ENCODE results near the gene CPLX1.

The CPLX1 gene

DNA sequence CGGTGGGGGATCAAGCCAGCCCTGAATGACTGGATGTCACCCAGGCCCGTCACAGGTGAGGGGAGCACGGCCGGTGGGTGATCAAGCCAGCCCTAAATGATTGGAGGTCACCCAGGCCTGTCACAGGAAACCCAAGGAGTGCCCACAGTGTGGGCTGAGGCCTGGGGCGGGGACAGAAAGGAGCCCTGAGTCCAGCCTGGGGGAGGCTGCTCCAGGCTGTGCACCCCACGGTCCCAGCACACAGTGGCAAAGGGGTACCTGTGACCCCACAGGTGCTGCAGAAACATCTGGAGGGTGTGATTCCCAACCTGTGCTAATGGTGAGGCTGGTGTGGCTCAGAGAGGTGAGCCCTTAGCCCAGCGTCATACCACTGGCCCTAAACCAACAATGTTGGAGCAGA, 6.2 kb upstream of the CPLX1 start:
- no peak for DNase-seq

DNA sequence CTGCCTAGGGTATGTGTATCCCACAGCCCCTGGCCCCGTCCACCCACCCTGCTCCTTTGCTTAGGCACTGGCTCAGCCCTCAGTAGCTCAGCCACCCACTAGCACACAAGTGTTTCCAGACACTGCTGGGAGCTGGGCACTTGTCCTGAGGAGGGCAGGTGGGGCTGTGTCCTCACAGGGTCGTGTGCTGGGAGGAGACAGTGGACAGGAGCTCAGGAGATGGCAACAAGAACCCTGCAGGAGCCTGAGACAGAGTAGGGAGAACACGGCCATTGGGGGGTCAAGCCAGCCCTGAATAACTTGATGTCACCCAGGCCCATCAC, 5.5 kb upstream of the CPLX1 start:
- no peak for DNase-seq

DNA sequence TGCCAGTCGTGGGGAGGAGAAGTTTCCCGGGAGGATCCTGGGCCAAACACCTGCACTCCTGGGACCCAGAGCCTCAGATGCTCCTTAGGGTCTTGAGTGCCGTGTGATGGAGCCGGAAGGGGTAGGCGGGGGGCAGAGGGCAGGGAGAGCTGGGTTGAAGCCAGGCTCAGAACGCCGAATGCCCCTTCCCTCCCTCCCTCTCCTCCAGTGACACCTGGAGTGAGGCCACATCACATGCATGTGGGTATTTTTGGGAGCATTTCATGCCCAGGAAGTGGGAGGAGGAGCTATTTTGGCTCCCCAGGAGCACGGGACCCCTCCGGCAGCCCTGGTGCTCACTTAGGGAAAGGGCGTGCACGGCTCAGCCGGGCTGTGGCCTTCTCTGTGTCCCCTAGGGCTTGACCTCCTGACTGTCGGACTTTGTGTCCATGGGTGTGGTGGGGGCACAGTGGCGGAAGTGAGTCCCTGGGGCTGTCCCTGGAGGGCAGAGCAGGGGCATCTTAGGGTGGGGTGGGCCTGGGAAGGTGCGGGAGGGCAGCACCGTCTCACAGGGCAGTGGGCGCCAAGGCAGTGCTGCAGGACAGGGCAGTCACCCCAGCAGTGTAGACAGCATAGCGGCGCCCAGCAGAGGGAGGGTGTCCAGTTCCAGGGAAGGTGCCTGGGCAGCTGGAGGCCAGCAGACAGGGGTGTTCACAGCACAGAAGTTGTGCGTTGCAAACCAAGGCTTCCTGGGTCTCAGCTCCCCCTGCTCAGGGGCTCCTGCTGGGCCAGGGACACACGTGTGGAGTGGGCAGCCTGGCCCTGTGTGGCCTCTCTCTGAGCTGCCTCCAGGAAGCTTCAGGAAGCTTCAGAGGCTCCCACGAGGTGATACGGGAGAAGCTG, 4.9 kb upstream of the CPLX1 start:
- no peak for DNase-seq

DNA sequence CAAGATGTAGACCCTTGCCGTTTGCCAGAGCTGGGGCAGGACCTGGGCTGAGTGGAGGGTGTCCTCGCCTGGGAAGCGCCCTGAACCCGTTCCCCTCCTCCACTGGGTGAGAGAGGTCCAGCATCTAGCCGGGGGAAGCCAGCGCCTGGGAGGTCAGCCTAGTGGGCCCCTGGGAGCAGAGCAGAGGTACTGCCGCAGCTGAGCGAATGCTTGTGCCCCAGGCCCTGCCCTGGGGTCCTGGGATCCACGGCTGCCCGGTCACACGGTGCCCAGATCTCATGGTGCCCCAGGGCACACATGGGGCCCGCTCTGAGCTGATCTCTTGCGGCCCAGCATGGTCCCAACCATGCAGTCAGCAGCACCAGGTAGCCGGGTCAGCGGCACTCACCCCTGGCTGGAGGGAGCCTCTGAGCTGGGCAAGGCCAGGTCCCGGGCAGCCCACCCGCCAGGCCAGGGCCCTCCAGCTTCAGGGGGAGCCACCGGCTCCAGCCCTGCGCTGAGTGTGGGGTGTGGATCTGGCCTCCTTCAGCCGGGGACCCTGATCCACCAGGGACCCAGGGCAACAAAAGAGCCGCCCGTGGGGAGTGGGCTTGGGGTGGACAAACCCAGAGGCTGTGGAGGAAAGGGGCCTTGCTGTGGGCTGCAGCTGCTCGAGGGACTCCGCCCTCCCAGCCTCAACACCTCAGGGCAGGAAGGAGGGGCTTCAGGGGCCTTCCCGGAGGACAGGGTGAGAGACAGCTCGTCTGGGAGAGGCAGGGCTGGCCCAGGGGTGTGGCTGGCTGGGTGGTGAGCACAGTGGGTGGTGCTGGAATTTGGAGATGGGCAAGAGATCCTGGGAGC, 4.1 kb upstream of the CPLX1 start:
- DNase-seq, result no peak

DNA sequence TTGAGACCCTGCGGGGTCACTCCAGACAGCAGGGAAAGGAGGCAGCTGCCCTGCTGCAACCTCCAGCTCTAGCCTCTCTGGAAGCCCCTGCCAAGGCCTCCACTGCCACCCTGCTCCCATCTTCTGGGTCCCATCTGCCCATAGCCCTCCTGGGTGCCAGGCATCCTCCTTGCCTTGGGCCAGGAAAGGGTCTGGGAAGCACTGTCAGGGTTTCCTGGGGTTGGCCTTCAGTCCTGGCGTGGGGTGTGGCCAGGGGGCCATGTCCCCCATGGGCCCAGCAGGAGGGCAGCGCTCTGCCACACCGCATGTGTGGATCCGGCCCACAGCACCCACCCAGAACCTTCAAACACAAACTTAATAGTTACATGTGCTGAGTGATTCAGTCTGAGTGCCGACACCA, 3.4 kb upstream of the CPLX1 start:
- DNase-seq, result no peak

DNA sequence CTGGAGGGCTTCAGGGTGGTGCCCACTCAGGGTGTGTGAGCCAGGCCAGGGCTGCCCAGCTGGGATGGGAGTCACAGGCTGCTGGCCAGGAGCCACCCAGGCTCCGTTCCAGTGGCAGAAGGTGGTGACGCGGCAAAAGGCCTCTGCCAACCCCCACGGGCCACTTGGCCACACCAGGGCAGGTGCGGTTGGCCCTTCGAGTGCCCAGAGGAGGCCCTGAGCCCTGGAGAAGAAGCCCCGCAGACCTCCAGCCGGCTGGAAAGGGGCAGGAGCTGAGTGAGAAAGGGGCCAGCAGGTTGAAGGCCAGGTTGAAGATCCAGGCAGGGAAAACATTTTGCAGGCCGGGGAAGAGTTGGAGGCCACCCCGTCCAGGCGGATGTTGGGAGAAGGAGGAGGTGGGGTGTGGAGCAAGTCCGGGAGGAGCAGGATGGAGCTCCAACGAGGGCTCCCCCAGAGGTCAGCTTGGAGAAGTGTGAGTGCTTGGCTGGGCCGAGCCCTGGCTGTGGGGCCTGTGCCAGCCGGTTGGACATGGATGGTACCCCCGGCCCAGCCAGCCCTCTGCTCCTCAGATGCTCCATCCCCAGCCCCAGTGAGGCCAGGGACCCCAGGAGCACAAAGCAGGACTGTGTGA, 2.8 kb upstream of the CPLX1 start:
- DNase-seq, result no peak

DNA sequence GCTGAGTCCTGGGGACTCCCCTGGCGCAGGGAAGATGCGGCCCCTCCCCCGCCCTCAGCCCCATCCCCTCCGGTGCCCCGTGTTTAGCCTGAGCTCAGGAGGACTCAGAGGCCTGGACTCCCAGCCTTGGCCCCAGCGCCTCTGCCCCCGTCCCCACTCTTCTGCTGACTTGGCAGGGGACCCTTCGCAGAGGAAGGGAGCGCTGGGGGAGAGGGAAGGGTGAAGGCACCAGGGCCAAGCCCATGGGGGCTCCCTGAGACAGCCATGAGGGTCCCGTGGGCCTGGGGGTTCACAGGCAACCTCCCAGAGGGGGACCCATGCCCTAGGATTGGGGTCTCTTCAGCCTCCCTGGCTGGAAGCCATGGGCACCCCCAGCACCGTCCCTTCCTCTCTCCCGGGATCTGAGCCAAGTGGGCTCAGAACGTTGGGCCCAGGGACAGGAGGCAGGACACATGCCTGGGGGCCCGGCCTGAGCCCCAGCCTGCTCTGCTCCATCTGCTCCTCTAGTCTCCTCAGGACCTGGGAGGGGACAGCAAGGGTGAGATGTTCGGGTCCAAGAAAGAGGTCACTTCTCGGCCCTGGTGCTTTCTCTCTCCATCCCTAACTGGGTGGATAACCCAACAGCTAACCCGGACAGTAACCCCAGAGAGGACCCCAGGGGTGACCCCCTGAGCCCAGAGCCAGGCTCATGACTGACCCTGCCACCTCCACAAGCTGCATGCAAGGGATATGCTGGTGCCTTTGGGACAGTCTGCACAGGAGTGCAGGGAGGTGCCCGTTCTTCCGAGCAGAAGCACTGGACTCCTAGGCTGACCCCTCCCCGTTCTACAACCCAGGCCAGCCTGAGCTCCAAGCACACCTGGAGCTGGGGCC, 1.5 kb upstream of the CPLX1 start:
- DNase-seq, result no peak

DNA sequence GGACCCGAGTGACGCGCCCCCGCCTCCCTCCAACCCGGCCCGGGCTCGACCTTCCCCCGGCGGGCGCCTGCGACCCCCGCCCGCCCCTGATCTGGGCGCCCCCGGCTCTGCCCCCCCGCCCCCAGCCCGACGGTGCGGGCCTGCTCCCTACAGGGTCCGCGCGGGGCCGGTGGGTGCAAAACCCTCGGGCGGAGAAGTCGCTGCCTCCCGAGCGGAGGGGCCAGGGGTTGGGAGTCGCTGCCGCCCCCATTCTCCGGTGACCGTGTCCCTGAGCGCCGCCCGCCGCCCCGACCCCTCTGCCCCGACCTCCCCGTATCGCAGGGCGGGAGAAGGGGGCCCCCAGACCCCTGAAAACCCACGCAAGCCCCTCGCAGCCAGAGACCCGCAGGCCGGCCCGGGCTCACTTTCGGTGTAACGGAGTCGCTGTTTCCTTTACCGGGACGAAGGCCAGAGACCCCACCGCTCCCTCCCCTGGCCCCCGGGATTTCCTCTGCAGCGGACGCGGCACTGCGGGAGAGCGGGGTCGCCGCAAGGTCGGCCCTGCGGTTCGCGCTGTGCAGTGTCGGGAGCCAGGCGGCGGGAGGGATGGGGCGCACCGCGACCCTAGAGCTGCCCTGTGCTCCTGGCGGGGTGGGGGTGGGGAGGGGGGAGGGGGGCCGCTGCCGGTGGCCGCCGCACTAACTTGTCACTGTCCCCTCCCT, 729 bp upstream of the CPLX1 start:
- DNase-seq, result no peak

DNA sequence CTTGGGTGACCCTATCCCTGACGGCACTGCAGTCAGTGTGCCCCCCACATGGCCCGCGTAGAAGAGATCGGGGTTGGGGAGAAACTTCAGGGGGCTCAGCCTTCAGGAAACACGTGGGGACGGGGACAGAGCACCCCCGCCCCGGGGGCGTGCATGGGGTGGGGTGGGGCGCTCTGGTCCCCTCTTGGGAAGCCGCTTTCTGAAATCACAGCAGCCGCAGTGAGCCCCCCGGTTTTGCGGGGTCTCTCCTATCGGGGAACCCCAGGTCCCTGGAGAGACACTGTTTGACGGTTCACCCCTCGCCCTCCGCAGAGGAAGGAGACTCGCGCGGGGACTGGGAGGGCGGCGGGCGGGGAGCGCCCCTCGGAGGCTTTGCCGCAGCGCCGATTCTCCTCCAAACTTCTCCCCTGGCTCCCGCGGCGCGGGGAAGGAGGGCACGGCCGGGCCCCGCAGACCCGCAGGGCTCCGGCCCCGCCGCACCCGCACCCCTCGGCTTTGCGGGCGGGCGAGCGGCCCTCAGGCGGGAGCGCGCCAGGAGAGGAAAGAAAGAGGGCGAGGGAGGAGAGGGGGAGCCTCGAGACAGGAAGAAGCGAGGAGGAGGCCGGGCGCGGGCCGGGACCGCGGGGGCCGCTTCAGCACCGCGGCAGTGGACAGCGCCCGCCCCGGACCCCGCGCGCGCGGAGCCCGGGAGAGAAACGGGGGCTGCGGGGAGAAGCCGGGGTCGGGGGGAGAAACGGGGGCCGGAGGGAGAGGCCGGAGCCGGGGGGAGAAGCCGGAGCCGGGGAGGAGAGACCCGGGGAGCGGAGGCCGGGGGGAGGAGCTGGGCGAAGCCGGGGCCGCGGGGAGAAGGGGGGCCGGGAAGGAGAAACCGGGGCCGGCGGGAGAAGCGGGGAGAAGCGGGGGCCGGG, 612 bp downstream of the CPLX1 start:
- DNase-seq, result peak in 2 of 5 donors; percentile 31 to 34

DNA sequence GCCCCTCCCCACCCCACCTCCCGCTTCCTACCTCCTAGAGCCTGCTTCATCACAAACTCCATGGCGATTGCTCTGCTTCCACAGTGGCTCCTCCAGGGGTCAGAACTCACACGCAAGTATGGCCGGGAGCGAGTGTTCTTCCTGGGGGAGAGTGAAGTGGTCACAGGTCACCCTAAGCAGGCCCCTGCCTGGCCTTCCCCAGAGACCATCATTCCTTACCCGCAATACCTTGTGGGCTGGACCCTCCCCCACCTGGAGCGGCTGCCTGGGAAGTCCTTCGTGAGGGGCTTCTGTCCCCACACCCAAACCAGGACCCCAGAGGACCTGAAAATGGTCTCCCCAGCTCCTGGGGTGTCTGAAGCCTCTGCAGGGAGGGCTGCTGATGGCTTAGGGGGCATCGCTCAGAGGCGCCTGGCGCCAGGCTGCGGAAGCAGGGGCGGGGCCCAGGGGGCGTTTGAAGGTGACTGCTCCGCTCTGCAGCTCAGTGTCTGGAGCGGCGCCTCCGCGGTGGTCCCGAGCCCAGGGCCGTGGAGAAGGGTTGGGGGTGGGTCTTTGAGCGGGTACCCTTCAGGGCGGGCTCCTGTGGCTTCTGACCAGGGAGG, 1.4 kb downstream of the CPLX1 start:
- no peak for DNase-seq

DNA sequence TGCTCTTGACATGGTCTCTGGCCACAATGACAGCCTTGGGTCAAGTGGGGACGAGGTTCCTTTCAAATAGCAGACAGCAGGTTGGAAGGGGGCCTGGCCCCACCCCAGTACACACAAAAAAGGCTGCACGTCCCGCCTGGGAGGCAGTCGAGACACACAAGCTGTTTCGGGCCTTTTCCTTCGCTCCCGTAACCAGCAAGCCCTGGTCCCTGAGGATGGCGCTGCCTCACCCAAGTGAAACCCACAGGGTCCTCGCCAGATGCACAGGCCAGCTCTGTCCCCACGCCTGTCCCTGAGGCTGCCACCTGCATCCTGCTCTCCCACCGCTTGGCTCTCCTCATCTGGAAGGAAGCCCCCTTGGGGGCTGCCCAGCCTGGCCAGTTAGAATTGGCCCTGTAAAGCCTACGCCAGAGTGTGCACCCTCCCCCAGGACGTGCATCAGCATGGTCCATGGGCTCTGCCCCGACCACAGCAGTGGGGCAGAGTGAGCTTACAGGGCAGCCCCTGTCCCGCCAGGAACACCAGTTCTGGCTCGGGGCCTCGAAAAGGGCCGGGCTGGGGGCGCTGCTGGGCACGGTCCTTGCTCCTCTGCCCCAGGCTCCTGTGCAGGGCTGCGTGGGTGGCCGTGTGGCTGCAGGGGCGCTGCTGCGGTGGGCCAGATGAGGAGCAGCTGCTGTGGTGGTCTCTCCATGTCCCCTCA, 2.0 kb downstream of the CPLX1 start:
- DNase-seq, result no peak

DNA sequence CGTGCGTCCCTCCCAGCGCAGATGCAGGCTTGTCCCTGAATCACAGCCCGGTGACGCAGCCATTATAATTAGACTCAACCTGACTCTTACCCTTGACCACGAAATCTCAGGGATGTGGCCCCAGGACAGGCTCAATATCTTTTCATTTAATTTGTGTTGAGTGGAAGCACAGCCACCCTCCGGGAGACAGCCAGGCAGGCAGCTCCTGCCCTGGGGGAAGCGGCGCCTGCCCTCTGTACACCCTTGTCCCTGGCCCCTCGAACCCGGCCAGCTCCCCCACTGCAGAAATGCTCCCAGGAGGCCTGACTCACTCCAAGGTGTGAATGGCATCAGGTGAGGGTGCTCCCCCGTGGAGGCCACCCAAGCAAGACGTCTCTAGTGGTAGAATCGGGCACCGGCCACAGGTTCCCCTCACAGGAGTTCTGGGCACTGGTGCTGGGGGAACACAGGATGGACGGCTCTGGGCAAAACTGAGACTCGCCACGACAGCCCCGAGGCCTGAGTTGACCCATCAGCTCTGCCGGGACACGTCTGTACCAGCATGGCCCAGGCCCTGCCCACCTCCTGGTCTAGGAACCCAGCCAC, 2.7 kb downstream of the CPLX1 start:
- DNase-seq, result no peak

DNA sequence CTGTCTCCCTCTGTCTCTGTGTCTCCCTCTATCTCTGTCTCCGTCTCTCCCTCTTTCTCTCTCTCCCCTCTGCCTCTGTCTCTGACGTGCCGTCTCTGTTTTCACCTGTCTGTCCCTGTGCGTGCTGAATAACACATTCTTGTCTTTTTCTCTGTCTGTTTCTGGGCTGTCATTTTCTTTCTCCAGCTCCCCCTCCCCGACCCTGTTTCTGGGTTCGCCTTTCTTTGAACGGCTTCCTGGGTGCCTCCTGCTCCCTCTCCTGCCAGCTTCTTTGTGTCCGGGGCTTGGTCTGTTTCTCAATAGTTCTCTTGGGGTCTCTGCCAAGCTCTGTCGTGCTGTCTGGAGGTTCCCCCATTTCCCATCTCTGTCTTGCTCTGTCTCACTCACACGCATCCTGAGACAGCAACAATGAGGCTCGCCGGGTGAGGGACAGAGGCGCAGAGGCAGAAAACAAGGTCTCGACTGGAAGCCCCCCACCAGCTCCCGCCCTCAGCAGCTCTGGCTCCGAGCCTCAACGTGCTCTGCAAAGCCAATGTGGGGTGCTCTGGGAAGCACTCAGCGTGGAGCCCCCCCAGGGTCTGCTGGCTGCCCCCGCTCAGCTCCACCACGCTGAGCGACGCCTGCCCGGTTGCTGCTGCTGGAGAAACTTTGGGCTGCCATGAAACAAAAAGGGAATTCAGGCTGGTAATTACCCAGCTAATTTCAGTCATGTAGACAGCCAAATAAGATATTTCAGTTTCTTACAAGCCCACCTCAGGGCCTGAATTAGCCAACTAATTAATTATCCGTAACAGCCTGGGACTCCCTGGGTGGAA, 3.4 kb downstream of the CPLX1 start:
- DNase-seq, result no peak

DNA sequence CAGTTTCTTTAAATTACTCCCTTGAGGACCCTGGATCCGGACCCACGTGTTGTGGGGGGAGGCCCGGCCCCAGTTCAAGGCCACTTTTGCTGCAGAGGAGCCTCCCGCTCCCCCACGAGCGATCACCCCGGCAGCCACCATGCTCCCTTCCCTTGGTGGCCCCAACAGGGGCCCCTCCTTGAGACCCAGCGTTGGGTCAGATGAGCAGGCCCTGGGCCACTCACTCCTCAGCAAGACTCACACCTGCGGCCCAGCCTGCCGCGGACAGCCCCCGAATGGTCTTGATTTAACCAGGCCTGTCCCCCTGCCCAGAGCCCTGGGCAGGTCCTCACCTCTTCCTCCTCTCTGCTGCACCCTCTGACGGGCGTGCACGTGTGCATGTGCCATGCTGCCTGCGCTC, 4.3 kb downstream of the CPLX1 start:
- DNase-seq, result no peak

DNA sequence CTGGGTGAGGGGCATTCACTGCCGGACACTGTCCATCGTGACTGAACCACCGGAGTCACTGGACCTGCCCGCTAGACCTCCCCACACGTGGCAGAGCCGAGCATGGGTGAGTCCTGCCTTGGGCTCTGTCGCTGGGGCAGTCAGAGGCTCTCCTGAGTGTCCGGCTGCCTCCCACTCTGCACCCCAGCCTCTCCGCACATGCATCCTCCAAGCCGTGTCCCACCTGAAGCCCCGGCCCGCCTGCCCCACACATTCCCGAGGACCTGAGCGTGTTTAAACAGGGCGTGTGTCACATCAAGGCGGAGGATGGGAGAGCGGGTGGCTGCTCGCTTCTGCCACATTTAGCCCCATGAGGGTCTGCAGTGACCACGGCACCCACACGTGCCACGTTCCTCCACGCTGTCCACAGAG, 4.7 kb downstream of the CPLX1 start:
- no peak for DNase-seq

DNA sequence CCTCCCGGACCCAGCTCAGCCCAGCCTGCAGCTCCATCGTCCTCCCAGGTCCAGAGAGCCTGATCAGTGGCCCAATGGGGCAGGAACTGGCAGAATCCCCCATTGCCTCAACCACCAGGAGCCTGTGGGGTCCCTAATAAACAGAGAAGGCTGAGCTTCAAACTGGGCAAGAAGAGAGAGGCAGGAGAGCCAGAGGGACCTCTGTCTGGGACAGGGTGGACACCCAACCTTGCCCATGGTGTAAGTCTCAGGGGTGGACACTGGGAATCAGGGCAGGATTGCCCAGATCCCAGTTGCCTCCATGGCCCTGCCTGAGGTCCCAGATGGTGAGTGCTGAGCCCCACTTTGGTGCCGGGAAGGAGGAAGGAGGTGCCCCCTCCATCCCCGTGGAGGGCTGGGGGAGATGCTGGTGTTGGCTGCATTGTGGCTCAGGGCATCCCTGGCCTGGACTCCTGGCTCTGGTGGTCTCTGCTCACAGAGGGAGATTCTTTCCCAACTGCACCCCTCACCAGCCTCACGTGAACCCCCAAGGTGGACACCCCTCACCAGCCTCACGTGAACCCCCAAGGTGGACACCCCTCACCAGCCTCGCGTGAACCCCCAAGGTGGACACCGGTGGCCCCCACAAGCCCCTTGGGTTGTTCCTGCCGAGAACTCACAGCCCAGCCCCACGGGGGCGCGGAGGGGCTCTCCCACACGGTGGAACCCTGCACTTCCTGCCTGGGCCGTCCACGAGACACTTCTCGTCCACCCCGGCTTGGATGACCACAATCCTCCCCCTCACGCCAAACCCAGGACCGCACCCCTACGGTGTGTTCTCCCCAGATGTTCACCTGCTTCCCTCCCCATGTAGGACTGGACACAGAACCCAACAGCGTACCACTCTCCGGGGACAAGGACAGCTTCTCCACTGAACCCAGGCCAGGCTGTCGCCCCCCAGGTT, 5.4 kb downstream of the CPLX1 start:
- DNase-seq, result no peak

All from T-helper 1 cell (primary cell).